HepG2 (cell line): ENCODE results near the gene HLA-B. TPM values are rescaled to one million over a fixed set of nuclear protein-coding genes. Genes with fewer than 3 reads are reported as not detected.

Source experiments
- ATAC-seq: fragments of 200-7000 bp; cut with Tn5 transposase; 3 replicates; pipeline ENCODE4 v1.9.1; 2020; ENCODE audit warnings: mild to moderate bottlenecking, moderate library complexity
- BruUV-seq: library from RNA; stranded (reverse); fragments of 400-500 nt; replicated peaks from 2 replicates; lab custom pipeline; 2021; lab: Mats Ljungman, UMichigan
- CTCF ChIA-PET: fragments of 300-600 bp; formaldehyde crosslinking; extraction: SDS; loops from one replicate; lab custom pipeline; 2021; ENCODE audit warnings: low total read pairs, inconsistent platforms, low intra/inter-chr PET ratio; lab: Yijun Ruan, JAX
- POLR2A ChIA-PET: fragments of 350-600 bp; sonication (Branson Sonifier 250); formaldehyde crosslinking; loops from one replicate; lab custom pipeline; 2020; ENCODE audit warnings: antibody characterized with exemption, inconsistent platforms; lab: Yijun Ruan, JAX
- DNase-seq: peaks from one replicate; pipeline ENCODE4 v3.0.0-alpha.2; 2015; ENCODE audit warnings: low spot score
- FAIRE-seq: peaks from 3 replicates; lab custom pipeline; 2011; peaks lifted over from hg19 to GRCh38; lab: Jason Lieb, UNC
- H2AFZ ChIP-seq: one replicate; pipeline ENCODE4 v1.6.1; 2011; ENCODE audit warnings: low read length, inconsistent platforms
- H3K27ac ChIP-seq: fragments of 300-600 bp; 3 replicates; pipeline ENCODE4 v1.8.0; 2011; ENCODE audit warnings: mixed run types, mild to moderate bottlenecking, mixed read lengths, low read length, inconsistent platforms; ENCODE audit not compliant: insufficient read depth; ENCODE audit errors: extremely low read length
- H3K27me3 ChIP-seq, 2 experiments: fragments of 200-600 bp in 1 of 2; 2 replicates in 1 of 2; 3 replicates in 1 of 2; pipeline versions ENCODE4 v1.6.0 to v1.8.0; 2011; ENCODE audit warnings: low read length in 2 of 2, mild to moderate bottlenecking in 2 of 2, moderate library complexity in 2 of 2, inconsistent platforms in 1 of 2; ENCODE audit not compliant: insufficient read depth in 2 of 2, control insufficient read depth in 1 of 2
- H3K36me3 ChIP-seq, 2 experiments: fragments of 200-600 bp in 1 of 2; replicated peaks in 1 of 2; 2 replicates in 1 of 2; 3 replicates in 1 of 2; pipeline versions ENCODE4 v1.5.1 to v1.8.0; 2011; ENCODE audit warnings: low read length in 2 of 2, inconsistent platforms in 1 of 2; ENCODE audit not compliant: insufficient read depth in 2 of 2, control insufficient read depth in 1 of 2
- H3K4me1 ChIP-seq: 2 replicates; pipeline ENCODE4 v1.5.1; 2012; ENCODE audit warnings: low read length, inconsistent platforms; ENCODE audit not compliant: insufficient read depth
- H3K4me2 ChIP-seq: 2 replicates; pipeline ENCODE4 v1.6.0; 2011; ENCODE audit warnings: low read depth, low read length, inconsistent platforms
- H3K4me3 ChIP-seq, 3 experiments: fragments of 200-600 bp in 1 of 3; sonication (generic), shearing (Covaris generic) in 1 of 3; replicated peaks in 1 of 3; 2 replicates each; pipeline ENCODE4 v1.5.1; 2011 to 2016; ENCODE audit warnings: low read length in 3 of 3, inconsistent platforms in 2 of 3, low read depth in 2 of 3, mild to moderate bottlenecking in 2 of 3, control low read depth in 1 of 3, mixed read lengths in 1 of 3; ENCODE audit not compliant: insufficient read depth in 1 of 3
- H3K79me2 ChIP-seq: one replicate; pipeline ENCODE4 v1.6.1; 2011; ENCODE audit warnings: low read length, inconsistent platforms; ENCODE audit not compliant: insufficient read depth
- H3K9ac ChIP-seq: 2 replicates; pipeline ENCODE4 v1.6.0; 2011; ENCODE audit warnings: mild to moderate bottlenecking, low read depth, low read length, inconsistent platforms; ENCODE audit not compliant: insufficient read depth
- H3K9me3 ChIP-seq: 2 replicates; pipeline ENCODE4 v1.5.1; 2012; ENCODE audit warnings: mild to moderate bottlenecking, low read length
- H4K20me1 ChIP-seq: 2 replicates; pipeline ENCODE4 v1.6.0; 2011; ENCODE audit warnings: inconsistent platforms, mild to moderate bottlenecking, low read length, moderate library complexity; ENCODE audit not compliant: insufficient read depth
- E2F2 ChIP-seq: sonication (generic); formaldehyde crosslinking; IDR thresholded peaks from 2 replicates; pipeline ENCODE4 v1.4.0; 2020; ENCODE audit warnings: missing genetic modification reagents, borderline replicate concordance
- FOXP1 ChIP-seq, 2 experiments: fragments of 450-650 bp in 1 of 2; IDR thresholded peaks; 2 replicates each; pipeline ENCODE4 v1.6.1; 2017 to 2018; ENCODE audit warnings: antibody characterized with exemption in 1 of 2
- HNF4A ChIP-seq: sonication (generic); formaldehyde crosslinking; IDR thresholded peaks from 2 replicates; pipeline ENCODE4 v1.4.0; 2020; ENCODE audit warnings: missing genetic modification reagents
- HOXA3 ChIP-seq: sonication (generic); formaldehyde crosslinking; IDR thresholded peaks from 2 replicates; pipeline ENCODE4 v1.5.0; 2020; ENCODE audit warnings: missing genetic modification reagents
- KDM1A ChIP-seq: IDR thresholded peaks from 2 replicates; pipeline ENCODE4 v1.6.1; 2016; ENCODE audit warnings: missing compliant biosample characterization
- NFATC3 ChIP-seq: sonication (generic); formaldehyde crosslinking; IDR thresholded peaks from 2 replicates; pipeline ENCODE4 v1.5.1; 2020; ENCODE audit warnings: mild to moderate bottlenecking, missing genetic modification reagents
- NR2F2 ChIP-seq: IDR thresholded peaks from 2 replicates; pipeline ENCODE4 v1.6.1; 2012; ENCODE audit warnings: low read depth, inconsistent platforms, borderline replicate concordance
- NR3C1 ChIP-seq: sonication (generic); formaldehyde crosslinking; IDR thresholded peaks from 2 replicates; pipeline ENCODE4 v1.4.0; 2020; ENCODE audit warnings: missing genetic modification reagents
- PCBP1 ChIP-seq: fragments of 200-400 bp; formaldehyde crosslinking; IDR thresholded peaks from 2 replicates; pipeline ENCODE4 v1.6.1; 2017; ENCODE audit warnings: mild to moderate bottlenecking, low read depth, low read length, borderline replicate concordance
- SRSF4 ChIP-seq: fragments of 200-400 bp; formaldehyde crosslinking; IDR thresholded peaks from one replicate; pipeline ENCODE4 v1.6.1; 2018; ENCODE audit warnings: mild to moderate bottlenecking, low read depth, low read length, moderate library complexity; ENCODE audit not compliant: poor library complexity, severe bottlenecking
- STAG1 ChIP-seq: sonication (generic); formaldehyde crosslinking; IDR thresholded peaks from 2 replicates; pipeline ENCODE4 v1.4.0; 2020; ENCODE audit warnings: missing genetic modification reagents
- TRIM24 ChIP-seq: sonication (generic); formaldehyde crosslinking; IDR thresholded peaks from 2 replicates; pipeline ENCODE4 v1.8.0; 2022; ENCODE audit warnings: mild to moderate bottlenecking, missing genetic modification reagents
- ZBTB2 ChIP-seq: sonication (generic); formaldehyde crosslinking; IDR thresholded peaks from 2 replicates; pipeline ENCODE4 v1.8.0; 2022; ENCODE audit warnings: low read depth, missing genetic modification reagents
- ZFP90 ChIP-seq: sonication (generic); formaldehyde crosslinking; IDR thresholded peaks from 2 replicates; pipeline ENCODE4 v1.8.0; 2022; ENCODE audit warnings: missing genetic modification reagents, mild to moderate bottlenecking, inconsistent platforms, borderline replicate concordance
- ZNF670 ChIP-seq: sonication (generic); formaldehyde crosslinking; IDR thresholded peaks from 2 replicates; pipeline ENCODE4 v1.8.0; 2022; ENCODE audit warnings: mild to moderate bottlenecking, missing genetic modification reagents, borderline replicate concordance
- WGBS: methylation state at CpG from one replicate; pipeline ENCODE4 v1.1.6; 2017; ENCODE audit warnings: low lambda C conversion rate; 5-methylcytosine and 5-hydroxymethylcytosine counted together
- in situ Hi-C: cut with HindIII; loops from 2 replicates; pipeline ENCODE4 v1.10.0; 2017; ENCODE audit warnings: low pct_unique_long_range_greater_than_20kb; ENCODE audit not compliant: extremely low pct_ligation_motif_present
- intact Hi-C: fragments of 100-400 bp; cut with micrococcal nuclease; formaldehyde crosslinking; loops from one replicate; pipeline ENCODE4 v1.10.0; 2022; ENCODE audit not compliant: unreplicated experiment
- polyA plus RNA-seq, 8 experiments: library from polyadenylated mRNA; depleted of rRNA in 3 of 8; stranded (reverse) in 7 of 8; unstranded in 1 of 8; fragments of >200 nt; fragmentation: Illumina TruSeq in 4 of 8; extraction: Trizol in 4 of 8; gene quantifications; 2 replicates each; pipeline versions ENCODE4 v1.2.1 to v1.2.3, GENCODE V29; 2011 to 2016; ENCODE audit warnings: low read depth in 4 of 8, missing spikeins in 1 of 8, mixed read lengths in 1 of 8; ENCODE audit not compliant: insufficient read depth in 1 of 8
- total RNA-seq, 5 experiments: library from RNA; depleted of rRNA; stranded (reverse); fragments of >200 nt; fragmentation: Illumina TruSeq; extraction: Trizol; gene quantifications; 2 replicates each; pipeline ENCODE4 v1.2.3, GENCODE V29; 2016; ENCODE audit warnings: low read depth in 1 of 5

Gene HLA-B
- total and polyA plus RNA-seq, 2 of the 13 experiments (the other 11 are each of a cell fraction or from before 2014, with no cell fraction given): 35.3 to 88.9 TPM

- Histone ChIP-seq H3K27ac (no peak overlapping the region), H3K4me2 (no peak overlapping the region), H3K9me3 (no peaks in the 10 kb centered on the region), H3K36me3 (no peaks in the 10 kb centered on the region)
- FAIRE-seq: no peak
- DNase-seq: no peak
- in situ Hi-C loops: no loop called here
- TF ChIP-seq NR3C1 (CRISPR knock-in tag) (no peak), HOXA3 (no peak), SRSF4 (no peak), NR2F2 (no peak), PCBP1 (no peak), ZFP90 (CRISPR knock-in tag) (no peak), TRIM24 (no peak), STAG1 (no peak), NFATC3 (CRISPR knock-in tag) (no peak), FOXP1 (IDR thresholded peaks at IDR 0.05) (no peak), FOXP1 (CRISPR knock-in tag; IDR thresholded peaks at IDR 0.05) (no peak), ZNF670 (CRISPR knock-in tag) (no peak), HNF4A (CRISPR knock-in tag) (no peak), E2F2 (CRISPR knock-in tag) (no peak), KDM1A (CRISPR knock-in tag) (no peak), ZBTB2 (CRISPR knock-in tag) (no peak)
- TF ChIP-seq, all 625 proteins: peak for 0
- ATAC-seq: no peak
- 30% methylated on average over 3 of the region's 3 CpGs for WGBS
- ChIA-PET POLR2A (no interaction called here), CTCF (no interaction called here)
- intact Hi-C loops: no loop called here
- BruUV-seq: no TSS peak
- H4K20me1 ChIP-seq: no peaks in the 10 kb centered on the region
- H2AFZ ChIP-seq: no peak overlapping the region
- peaks cover 2 to 29% of the 10 kb centered on the region in 2 experiments; a peak in 4 of 5 replicates for H3K27me3 ChIP-seq
- H3K79me2 ChIP-seq: no peaks in the 10 kb centered on the region
- H3K9ac ChIP-seq: no peak overlapping the region
- H3K4me3 ChIP-seq: no peak overlapping the region
- peaks cover 12% of the 10 kb centered on the region for H3K4me1 ChIP-seq
Measured at GRCh38 chr6:31386099-31386498, 29.1 kb upstream of the HLA-B start.
